NT2/D1 (cell line): ENCODE data around the gene CIAO1.

Source experiments
- SUZ12 ChIP-seq: IDR thresholded peaks from 2 replicates; pipeline ENCODE4 v1.6.1; 2011; ENCODE audit not compliant: insufficient read length, insufficient read depth; ENCODE audit errors: extremely low read depth
- ZNF274 ChIP-seq: IDR thresholded peaks from 2 replicates; pipeline ENCODE4 v1.6.1; 2011; ENCODE audit warnings: mild to moderate bottlenecking, low read depth, low read length

DNA sequence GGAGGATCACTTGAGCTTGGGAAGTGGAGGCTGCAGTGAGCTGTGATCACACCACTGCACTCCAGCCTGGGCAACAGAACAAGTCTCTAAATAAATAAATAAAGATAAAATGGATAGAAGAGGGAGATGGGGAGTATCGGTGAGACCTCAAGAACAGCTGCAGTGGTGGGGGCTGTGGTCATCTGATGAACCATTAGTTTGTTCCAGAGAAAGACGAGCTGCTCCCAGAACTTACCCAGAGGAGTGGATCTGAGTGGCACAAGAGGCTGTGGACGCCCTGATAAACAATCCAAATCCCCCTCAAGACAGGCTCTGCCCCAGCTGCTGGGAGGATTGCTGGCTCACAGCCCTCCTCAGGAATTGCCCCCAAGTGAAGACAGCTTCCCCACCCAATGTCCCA lies 26.9 kb upstream of the CIAO1 start:
- TF ChIP-seq ZNF274 (no peak), SUZ12 (no peak)
